GM23338 (cell line): Measurements from ENCODE around the gene NPC2. TPM values are rescaled to one million over a fixed set of nuclear protein-coding genes. Genes with fewer than 3 reads are reported as not detected.

Experiments used
- ATAC-seq: fragments of 200-7000 bp; cut with Tn5 transposase; 3 replicates; pipeline ENCODE4 v1.9.1; 2020
- DNase-seq: peaks from one replicate; pipeline ENCODE4 v3.0.0-alpha.2; 2015; ENCODE audit warnings: low spot score
- H2AFZ ChIP-seq: fragments of 200-600 bp; sonication (generic); 2 replicates; pipeline ENCODE4 v1.8.0; 2016; ENCODE audit warnings: antibody characterized with exemption, mild to moderate bottlenecking, moderate library complexity
- H3F3A ChIP-seq: fragments of 200-600 bp; sonication (generic); replicated peaks from 2 replicates; pipeline ENCODE4 v1.8.0; 2017; ENCODE audit warnings: antibody characterized with exemption, mixed run types, low read depth
- H3K27ac ChIP-seq: fragments of 200-600 bp; sonication (generic); 2 replicates; pipeline ENCODE4 v1.6.1; 2016; ENCODE audit warnings: low read depth
- H3K27me3 ChIP-seq: fragments of 200-600 bp; sonication (generic); 2 replicates; pipeline ENCODE4 v1.8.0; 2016; ENCODE audit warnings: mild to moderate bottlenecking, mixed run types, moderate library complexity; ENCODE audit not compliant: insufficient read depth
- H3K36me3 ChIP-seq: fragments of 200-600 bp; sonication (generic); 2 replicates; pipeline ENCODE4 v1.8.0; 2016; ENCODE audit warnings: mild to moderate bottlenecking; ENCODE audit not compliant: insufficient read depth
- H3K4me1 ChIP-seq: fragments of 200-600 bp; sonication (generic); 2 replicates; pipeline ENCODE4 v1.8.0; 2016; ENCODE audit warnings: mild to moderate bottlenecking, moderate library complexity; ENCODE audit not compliant: insufficient read depth
- H3K4me2 ChIP-seq: fragments of 200-600 bp; sonication (generic); 2 replicates; pipeline ENCODE4 v1.7.1; 2017; ENCODE audit warnings: mixed run types
- H3K4me3 ChIP-seq: fragments of 200-600 bp; sonication (generic); 2 replicates; pipeline ENCODE4 v1.6.1; 2016; ENCODE audit warnings: mixed run types
- H3K79me2 ChIP-seq: fragments of 200-600 bp; sonication (generic); replicated peaks from 2 replicates; pipeline ENCODE4 v1.8.0; 2017; ENCODE audit warnings: mild to moderate bottlenecking; ENCODE audit not compliant: insufficient read depth
- H3K9me2 ChIP-seq: fragments of 200-600 bp; sonication (generic); 2 replicates; pipeline ENCODE4 v1.8.0; 2017; ENCODE audit not compliant: insufficient read depth
- H4K20me1 ChIP-seq: fragments of 200-600 bp; sonication (generic); replicated peaks from 2 replicates; pipeline ENCODE4 v1.8.0; 2017; ENCODE audit warnings: mild to moderate bottlenecking; ENCODE audit not compliant: insufficient read depth
- H3K27ac Mint-ChIP-seq: 2 replicates; pipeline ENCODE4 v1.8.0; 2020; ENCODE audit warnings: inconsistent platforms, mild to moderate bottlenecking, moderate library complexity, mixed read lengths
- H3K27me3 Mint-ChIP-seq: 3 replicates; pipeline ENCODE4 v1.8.0; 2022; ENCODE audit warnings: low read depth, mild to moderate bottlenecking, moderate library complexity, mixed read lengths, inconsistent platforms; ENCODE audit not compliant: insufficient read depth, poor library complexity
- H3K36me3 Mint-ChIP-seq: 3 replicates; pipeline ENCODE4 v1.8.0; 2021; ENCODE audit warnings: low read depth, mild to moderate bottlenecking, inconsistent platforms, moderate library complexity, mixed read lengths
- H3K4me1 Mint-ChIP-seq: 3 replicates; pipeline ENCODE4 v1.8.0; 2020; ENCODE audit warnings: mild to moderate bottlenecking, inconsistent platforms, mixed read lengths
- H3K4me3 Mint-ChIP-seq: 3 replicates; pipeline ENCODE4 v1.8.0; 2021; ENCODE audit warnings: moderate library complexity, mild to moderate bottlenecking, inconsistent platforms, mixed read lengths
- H3K9me3 Mint-ChIP-seq: 3 replicates; pipeline ENCODE4 v1.8.0; 2020; ENCODE audit warnings: moderate library complexity, mild to moderate bottlenecking, inconsistent platforms, mixed read lengths
- EZH2phosphoT487 ChIP-seq: fragments of 200-600 bp; sonication (generic); IDR thresholded peaks from one replicate; pipeline ENCODE4 v1.8.1; 2018; ENCODE audit warnings: antibody characterized with exemption; ENCODE audit not compliant: unreplicated experiment
- JUNB ChIP-seq: IDR thresholded peaks from one replicate; pipeline ENCODE4 v1.6.1; 2016; ENCODE audit warnings: antibody characterized with exemption; ENCODE audit not compliant: unreplicated experiment
- NANOG ChIP-seq: IDR thresholded peaks from 2 replicates; pipeline ENCODE4 v1.6.1; 2016; ENCODE audit warnings: antibody characterized with exemption, borderline replicate concordance
- POLR2AphosphoS5 ChIP-seq: IDR thresholded peaks from 2 replicates; pipeline ENCODE4 v1.6.1; 2016; ENCODE audit warnings: antibody characterized with exemption, low read depth
- REST ChIP-seq: IDR thresholded peaks from one replicate; pipeline ENCODE4 v1.6.1; 2018; ENCODE audit warnings: antibody characterized with exemption; ENCODE audit not compliant: unreplicated experiment
- STAT1 ChIP-seq: IDR thresholded peaks from one replicate; pipeline ENCODE4 v1.6.1; 2016; ENCODE audit warnings: antibody characterized with exemption; ENCODE audit not compliant: unreplicated experiment
- ZNF114 ChIP-seq: fragments of 250-450 bp; sonication (Bioruptor Pico); IDR thresholded peaks from 2 replicates; pipeline ENCODE4 v1.5.0; 2020; ENCODE audit warnings: mild to moderate bottlenecking, moderate library complexity
- ZNF331 ChIP-seq: fragments of 250-450 bp; sonication (Bioruptor Pico); IDR thresholded peaks from 2 replicates; pipeline ENCODE4 v1.5.0; 2020; ENCODE audit warnings: low read depth, mild to moderate bottlenecking, moderate library complexity
- ZNF462 ChIP-seq: fragments of 250-450 bp; sonication (Bioruptor Pico); IDR thresholded peaks from 2 replicates; pipeline ENCODE4 v1.5.0; 2020; ENCODE audit warnings: mild to moderate bottlenecking, moderate library complexity
- polyA plus RNA-seq: library from polyadenylated mRNA; unstranded; fragments of >200 nt; fragmentation: Nextera tagmentation; extraction: Ambion mirVana; gene quantifications from 2 replicates; pipeline ENCODE4 v1.2.1, GENCODE V29; 2016
- total RNA-seq: library from RNA; depleted of rRNA; stranded (reverse); fragments of >200 nt; shearing (Covaris generic); gene quantifications from 2 replicates; pipeline ENCODE4 v1.2.3, GENCODE V29; 2014
- TF ChIP-seq, protein P1 (sequence below): IDR thresholded peaks from 2 replicates; pipeline ENCODE4 v1.6.1; 2016; ENCODE audit warnings: antibody characterized with exemption

The NPC2 gene
- total and polyA plus RNA-seq, 2 experiments from 2014 or later: 287 to 344 TPM

- TF ChIP-seq JUNB (no peak), EZH2phosphoT487 (no peak), REST (no peak)
- TF ChIP-seq, protein P1, sequence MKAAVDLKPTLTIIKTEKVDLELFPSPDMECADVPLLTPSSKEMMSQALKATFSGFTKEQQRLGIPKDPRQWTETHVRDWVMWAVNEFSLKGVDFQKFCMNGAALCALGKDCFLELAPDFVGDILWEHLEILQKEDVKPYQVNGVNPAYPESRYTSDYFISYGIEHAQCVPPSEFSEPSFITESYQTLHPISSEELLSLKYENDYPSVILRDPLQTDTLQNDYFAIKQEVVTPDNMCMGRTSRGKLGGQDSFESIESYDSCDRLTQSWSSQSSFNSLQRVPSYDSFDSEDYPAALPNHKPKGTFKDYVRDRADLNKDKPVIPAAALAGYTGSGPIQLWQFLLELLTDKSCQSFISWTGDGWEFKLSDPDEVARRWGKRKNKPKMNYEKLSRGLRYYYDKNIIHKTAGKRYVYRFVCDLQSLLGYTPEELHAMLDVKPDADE: no peak
- no peak overlapping the region for H3K4me3 ChIP-seq
- no peak overlapping the region for H3K27ac ChIP-seq
- no peak overlapping the region for H3K27ac Mint-ChIP-seq
- H2AFZ ChIP-seq: no peak overlapping the region
- no peaks in the 10 kb centered on the region for H3K4me1 ChIP-seq
- no peak for DNase-seq
- no peaks in the 10 kb centered on the region for H3K9me2 ChIP-seq
- H3K36me3 Mint-ChIP-seq: no peaks in the 10 kb centered on the region
- no peaks in the 10 kb centered on the region for H3K27me3 ChIP-seq
- no peaks in the 10 kb centered on the region for H4K20me1 ChIP-seq
- no peaks in the 10 kb centered on the region for H3K9me3 Mint-ChIP-seq
- ATAC-seq: no peak
- H3K4me2 ChIP-seq: no peak overlapping the region
- peaks cover 8% of the 10 kb centered on the region; the same call in 2 of the 3 replicates for H3K4me1 Mint-ChIP-seq
- no peaks in the 10 kb centered on the region for H3K79me2 ChIP-seq
- H3F3A ChIP-seq: no peaks in the 10 kb centered on the region
- H3K27me3 Mint-ChIP-seq: peaks cover 4% of the 10 kb centered on the region
- no peak overlapping the region for H3K4me3 Mint-ChIP-seq
- H3K36me3 ChIP-seq: no peaks in the 10 kb centered on the region
These were observed 42.7 kb upstream of the NPC2 start for GRCh38 chr14:74535756-74536325.

DNA sequence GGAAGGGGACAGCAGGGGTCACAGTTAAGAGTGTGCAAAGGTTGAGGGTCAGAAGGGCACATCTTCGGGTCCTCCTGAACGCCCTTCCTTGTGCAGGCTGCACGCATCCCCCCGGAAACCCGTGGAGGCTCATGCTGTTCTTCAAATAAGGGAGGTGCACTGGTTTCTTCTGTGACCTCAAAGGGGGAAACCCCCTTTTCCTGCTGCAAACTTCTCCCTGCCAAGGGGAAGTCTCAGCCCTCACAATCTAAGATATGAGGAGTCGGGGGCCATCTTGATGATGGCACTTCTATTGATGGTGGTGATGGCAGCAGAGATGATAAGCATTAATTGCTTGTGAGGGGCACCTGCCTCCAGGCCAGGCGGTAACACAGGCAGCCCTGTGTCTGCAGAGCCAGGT is 40.5 kb upstream of the NPC2 start:
- no peaks in the 10 kb centered on the region for H3K36me3 ChIP-seq
- no peak for TF ChIP-seq ZNF114 (CRISPR knock-in tag)
- TF ChIP-seq JUNB: no peak
- no peak for TF ChIP-seq NANOG
- no peak for TF ChIP-seq STAT1
- TF ChIP-seq POLR2AphosphoS5: no peak
- no peak for TF ChIP-seq ZNF331 (CRISPR knock-in tag)
- TF ChIP-seq EZH2phosphoT487: no peak
- no peak for TF ChIP-seq ZNF462
- TF ChIP-seq, protein P1: no peak

More for the DNA sequence above, 40.5 kb upstream of the NPC2 start:
- Histone ChIP-seq H2AFZ (no peak overlapping the region), H3F3A (no peaks in the 10 kb centered on the region), H3K79me2 (no peaks in the 10 kb centered on the region), H3K27ac (no peak overlapping the region), H4K20me1 (no peaks in the 10 kb centered on the region), H3K4me3 (no peak overlapping the region), H3K4me2 (no peak overlapping the region), H3K27me3 (no peaks in the 10 kb centered on the region), H3K9me2 (no peaks in the 10 kb centered on the region), H3K4me1 (no peaks in the 10 kb centered on the region)
- H3K36me3 Mint-ChIP-seq: no peaks in the 10 kb centered on the region
- H3K9me3 Mint-ChIP-seq: no peaks in the 10 kb centered on the region
- H3K27ac Mint-ChIP-seq: no peak overlapping the region
- H3K4me1 Mint-ChIP-seq: peaks cover 9% of the 10 kb centered on the region; the same call in 2 of the 3 replicates
- ATAC-seq (no peak), DNase-seq (no peak)
- H3K27me3 Mint-ChIP-seq: peaks cover 6% of the 10 kb centered on the region
- no peak overlapping the region for H3K4me3 Mint-ChIP-seq
